GM06990 (cell line): ENCODE measurements around the gene PAQR4.

Experiments
- DNase-seq: peaks from one replicate; pipeline ENCODE4 v3.0.0-alpha.2; 2011; ENCODE audit not compliant: insufficient read length; ENCODE audit errors: extremely low read depth
- H3K27me3 ChIP-seq: replicated peaks from 2 replicates; pipeline ENCODE4 v1.6.0; 2011; ENCODE audit warnings: low read length; ENCODE audit not compliant: control insufficient read depth, insufficient read depth
- H3K36me3 ChIP-seq: 2 replicates; pipeline ENCODE4 v1.5.1; 2011; ENCODE audit warnings: low read length; ENCODE audit not compliant: control insufficient read depth, insufficient read depth
- H3K4me3 ChIP-seq: replicated peaks from 2 replicates; pipeline ENCODE4 v1.5.1; 2011; ENCODE audit warnings: low read depth, mild to moderate bottlenecking, control low read depth, low read length
- TF ChIP-seq, protein P1 (sequence below): IDR thresholded peaks from 2 replicates; pipeline ENCODE4 v1.5.1; 2011; ENCODE audit warnings: low read length, control low read depth, mild to moderate bottlenecking, inconsistent platforms; ENCODE audit not compliant: insufficient read depth, poor library complexity, severe bottlenecking

The PAQR4 gene

DNA sequence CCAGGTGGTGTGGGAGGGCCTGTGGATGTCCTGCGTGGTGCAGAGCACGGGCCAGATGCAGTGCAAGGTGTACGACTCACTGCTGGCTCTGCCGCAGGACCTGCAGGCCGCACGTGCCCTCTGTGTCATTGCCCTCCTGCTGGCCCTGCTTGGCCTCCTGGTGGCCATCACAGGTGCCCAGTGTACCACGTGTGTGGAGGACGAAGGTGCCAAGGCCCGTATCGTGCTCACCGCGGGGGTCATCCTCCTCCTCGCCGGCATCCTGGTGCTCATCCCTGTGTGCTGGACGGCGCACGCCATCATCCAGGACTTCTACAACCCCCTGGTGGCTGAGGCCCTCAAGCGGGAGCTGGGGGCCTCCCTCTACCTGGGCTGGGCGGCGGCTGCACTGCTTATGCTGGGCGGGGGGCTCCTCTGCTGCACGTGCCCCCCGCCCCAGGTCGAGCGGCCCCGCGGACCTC, 44.4 kb downstream of the PAQR4 start:
- TF ChIP-seq, protein P1, sequence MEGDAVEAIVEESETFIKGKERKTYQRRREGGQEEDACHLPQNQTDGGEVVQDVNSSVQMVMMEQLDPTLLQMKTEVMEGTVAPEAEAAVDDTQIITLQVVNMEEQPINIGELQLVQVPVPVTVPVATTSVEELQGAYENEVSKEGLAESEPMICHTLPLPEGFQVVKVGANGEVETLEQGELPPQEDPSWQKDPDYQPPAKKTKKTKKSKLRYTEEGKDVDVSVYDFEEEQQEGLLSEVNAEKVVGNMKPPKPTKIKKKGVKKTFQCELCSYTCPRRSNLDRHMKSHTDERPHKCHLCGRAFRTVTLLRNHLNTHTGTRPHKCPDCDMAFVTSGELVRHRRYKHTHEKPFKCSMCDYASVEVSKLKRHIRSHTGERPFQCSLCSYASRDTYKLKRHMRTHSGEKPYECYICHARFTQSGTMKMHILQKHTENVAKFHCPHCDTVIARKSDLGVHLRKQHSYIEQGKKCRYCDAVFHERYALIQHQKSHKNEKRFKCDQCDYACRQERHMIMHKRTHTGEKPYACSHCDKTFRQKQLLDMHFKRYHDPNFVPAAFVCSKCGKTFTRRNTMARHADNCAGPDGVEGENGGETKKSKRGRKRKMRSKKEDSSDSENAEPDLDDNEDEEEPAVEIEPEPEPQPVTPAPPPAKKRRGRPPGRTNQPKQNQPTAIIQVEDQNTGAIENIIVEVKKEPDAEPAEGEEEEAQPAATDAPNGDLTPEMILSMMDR = no peak
- no peak for DNase-seq
- no peaks in the 10 kb centered on the region; the same call in none of the 2 replicates for H3K27me3 ChIP-seq
- H3K4me3 ChIP-seq = no peak overlapping the region
- H3K36me3 ChIP-seq = no peaks in the 10 kb centered on the region

DNA sequence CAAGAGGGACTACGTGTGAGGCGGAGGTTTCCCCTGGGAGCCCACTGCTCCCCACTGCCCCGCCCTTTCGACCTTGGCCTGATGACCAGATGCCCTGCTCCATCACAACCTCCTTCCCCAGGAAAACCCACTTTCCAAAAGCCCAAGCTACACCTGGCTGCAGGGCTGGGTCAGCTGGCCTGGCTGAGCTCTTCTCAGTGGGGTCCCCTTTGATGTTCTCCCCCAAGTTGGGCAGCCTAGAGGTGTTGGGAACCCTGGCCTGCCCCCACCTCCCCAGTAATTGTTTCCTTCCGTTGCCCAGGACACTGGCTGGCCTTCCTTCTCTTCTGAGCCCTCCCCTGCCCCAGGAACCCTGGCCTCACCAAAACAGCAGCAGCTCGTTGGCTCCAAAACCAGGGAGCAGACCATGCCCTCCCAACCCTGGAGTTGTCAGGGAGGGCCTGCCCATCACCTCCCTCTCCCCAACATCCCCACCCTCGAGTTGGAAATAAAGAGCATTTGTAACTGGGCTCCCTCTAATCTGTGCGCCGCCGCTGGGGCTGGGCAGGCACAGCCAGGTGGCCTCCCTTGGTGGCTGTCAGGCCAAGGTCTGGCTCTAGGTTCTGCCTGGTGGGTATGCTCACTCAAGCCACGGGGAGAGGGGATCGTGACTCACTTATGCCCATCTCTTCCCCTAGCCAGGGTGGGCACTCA, 45.0 kb downstream of the PAQR4 start:
- TF ChIP-seq, protein P1 = no peak
- no peaks in the 10 kb centered on the region; the same call in none of the 2 replicates for H3K27me3 ChIP-seq
- no peaks in the 10 kb centered on the region for H3K36me3 ChIP-seq
- H3K4me3 ChIP-seq = no peak overlapping the region
- DNase-seq = no peak

DNA sequence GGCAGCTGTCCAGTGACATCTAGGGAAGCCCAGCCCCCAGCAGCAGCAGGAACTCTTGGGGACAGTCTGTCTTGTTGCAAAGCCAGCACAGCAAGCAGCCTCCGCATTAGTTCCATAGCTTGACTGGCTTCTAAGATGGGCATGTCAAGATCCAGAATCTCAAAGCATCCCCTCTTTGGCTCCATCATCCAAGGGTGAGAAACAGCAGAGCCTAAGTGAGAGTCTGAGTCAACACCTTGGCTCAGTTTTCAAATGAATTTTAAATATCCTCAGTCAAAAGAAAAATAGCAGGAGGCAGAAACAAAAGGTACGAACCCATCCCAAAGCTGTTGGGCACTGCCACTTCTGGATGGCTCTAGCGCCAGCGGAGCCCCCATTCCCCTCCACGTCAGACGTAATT, 45.8 kb downstream of the PAQR4 start:
- H3K4me3 ChIP-seq = no peak overlapping the region
- no peaks in the 10 kb centered on the region; the same call in none of the 2 replicates for H3K27me3 ChIP-seq
- no peak for DNase-seq
- TF ChIP-seq, protein P1 = no peak
- no peaks in the 10 kb centered on the region for H3K36me3 ChIP-seq

DNA sequence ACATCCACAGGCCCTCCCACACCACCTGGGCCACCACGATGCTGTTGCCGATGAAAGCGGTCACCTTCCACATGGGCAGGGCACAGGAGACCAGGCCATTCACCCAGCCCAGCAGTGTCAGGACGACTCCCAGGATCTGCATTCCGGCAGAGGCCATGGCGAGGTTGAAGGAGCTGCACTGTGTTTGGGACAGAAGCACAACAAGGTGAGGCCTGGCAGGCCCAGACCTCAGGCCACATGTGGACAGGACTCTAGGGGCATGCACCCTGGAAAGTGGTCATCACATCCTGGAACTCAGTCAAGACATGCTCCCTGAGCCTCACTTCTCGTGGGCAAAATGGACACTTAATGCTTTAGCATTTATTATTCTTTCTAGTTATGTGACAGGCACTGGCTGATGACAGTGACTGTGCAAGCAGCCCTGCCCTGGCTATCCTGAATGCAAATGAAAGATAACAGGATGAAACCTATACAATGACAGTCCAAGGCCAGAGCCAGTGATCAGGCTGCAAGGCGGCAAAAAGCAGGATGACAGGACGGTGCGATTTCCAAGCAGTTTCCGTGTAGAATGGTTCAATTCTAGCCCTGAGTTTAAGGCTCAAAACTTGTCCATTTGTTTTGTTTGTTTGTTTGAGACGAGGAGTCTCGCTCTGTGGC, 46.8 kb downstream of the PAQR4 start:
- H3K27me3 ChIP-seq = no peaks in the 10 kb centered on the region; the same call in none of the 2 replicates
- TF ChIP-seq, protein P1 = no peak
- no peak overlapping the region for H3K4me3 ChIP-seq
- H3K36me3 ChIP-seq = no peaks in the 10 kb centered on the region
- no peak for DNase-seq

DNA sequence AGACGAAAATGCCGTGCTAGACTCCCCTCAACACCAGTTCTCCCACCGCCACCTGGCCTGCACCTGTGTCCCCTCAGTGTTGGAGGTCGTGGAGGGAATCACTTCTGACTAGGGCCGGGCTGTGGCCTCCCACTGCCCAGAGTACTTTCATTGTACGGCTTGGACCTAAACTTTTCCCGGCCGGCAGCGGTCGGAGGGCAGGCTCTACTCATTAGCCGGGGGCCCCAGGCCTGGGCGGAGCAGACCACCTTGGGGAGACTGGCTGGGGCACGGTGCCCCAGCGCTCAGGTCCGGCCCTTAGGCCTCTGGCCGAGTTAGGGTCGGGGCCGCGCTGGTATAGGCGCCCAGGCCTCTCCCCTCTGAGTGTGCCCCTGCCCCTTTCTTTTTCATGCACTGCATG, 48.2 kb downstream of the PAQR4 start:
- DNase-seq = no peak
- no peaks in the 10 kb centered on the region for H3K36me3 ChIP-seq
- no peaks in the 10 kb centered on the region; the same call in none of the 2 replicates for H3K27me3 ChIP-seq
- H3K4me3 ChIP-seq = no peak overlapping the region
- TF ChIP-seq, protein P1 = no peak
